Measurements from ENCODE around the gene DPP6. TPM values are rescaled to one million over a fixed set of nuclear protein-coding genes. Genes with fewer than 3 reads are reported as not detected.

Gene DPP6
- total RNA-seq, 2 experiments from 2014 or later: not detected

GRCh38 chr7:154415709-154416399 lies 363.7 kb downstream of the DPP6 start:
- Mint-ChIP-seq H3K27ac (no peak overlapping the region), H3K4me1 (no peaks in the 10 kb centered on the region), H3K4me3 (no peak overlapping the region), H3K27me3 (no peaks in the 10 kb centered on the region), H3K9me3 (ENCODE audit: low read depth) (peaks cover 2% of the 10 kb centered on the region), H3K36me3 (ENCODE audit: low read depth) (no peaks in the 10 kb centered on the region)
- no peak for ATAC-seq
- no peak for DNase-seq
- ChIA-PET POLR2A (no interaction called here), CTCF (no interaction called here)
- intact Hi-C loops (cut with DNase I, micrococcal nuclease): no loop called here

GRCh38 chr7:154416714-154417113 lies 364.5 kb downstream of the DPP6 start:
- intact Hi-C loops (cut with DNase I, micrococcal nuclease): no loop called here
- POLR2A ChIA-PET: no interaction called here
- H3K27ac Mint-ChIP-seq: no peak overlapping the region

GRCh38 chr7:154419344-154419743 lies 367.1 kb downstream of the DPP6 start:
- POLR2A ChIA-PET: no interaction called here
- CTCF ChIA-PET: no interaction called here
- no peak for DNase-seq
- Mint-ChIP-seq H3K4me1 (no peaks in the 10 kb centered on the region), H3K4me3 (no peak overlapping the region), H3K27ac (no peak overlapping the region), H3K9me3 (ENCODE audit: low read depth) (peaks cover 2% of the 10 kb centered on the region), H3K27me3 (no peaks in the 10 kb centered on the region), H3K36me3 (ENCODE audit: low read depth) (no peaks in the 10 kb centered on the region)
- intact Hi-C loops (cut with DNase I, micrococcal nuclease): no loop called here
- ATAC-seq: no peak

More at GRCh38 chr7:154416714-154417113, 364.5 kb downstream of the DPP6 start:
- H3K9me3 Mint-ChIP-seq (ENCODE audit: low read depth): peaks cover 2% of the 10 kb centered on the region
- H3K4me3 Mint-ChIP-seq: no peak overlapping the region
- ATAC-seq: no peak
- H3K36me3 Mint-ChIP-seq (ENCODE audit: low read depth): no peaks in the 10 kb centered on the region
- CTCF ChIA-PET: no interaction called here
- no peaks in the 10 kb centered on the region for H3K27me3 Mint-ChIP-seq
- no peak for DNase-seq
- no peaks in the 10 kb centered on the region for H3K4me1 Mint-ChIP-seq

DNA sequence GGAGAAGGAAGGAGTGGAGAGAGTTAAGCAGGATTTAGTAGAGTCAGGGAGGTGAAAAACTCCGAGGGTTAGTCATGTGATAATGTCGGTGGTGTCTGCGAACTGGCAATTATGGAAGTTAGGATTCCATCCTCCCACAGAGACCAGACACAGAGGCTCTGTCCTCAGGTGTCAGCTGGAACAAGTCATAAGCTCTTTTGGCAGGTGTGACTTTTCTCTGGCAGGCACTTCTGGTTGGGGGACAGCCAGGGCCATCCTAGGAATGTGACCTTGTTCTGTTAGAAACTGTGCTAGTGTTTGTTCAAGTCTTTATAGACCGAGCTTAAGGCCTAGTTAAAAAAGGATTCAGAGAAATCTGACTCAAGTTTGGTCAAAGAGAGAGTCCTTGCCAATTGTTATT lies 371.0 kb downstream of the DPP6 start:
- no peak overlapping the region for H3K4me3 Mint-ChIP-seq
- POLR2A ChIA-PET: no interaction called here
- intact Hi-C loops (cut with DNase I, micrococcal nuclease): no loop called here
- DNase-seq: no peak
- CTCF ChIA-PET: no interaction called here
- no peaks in the 10 kb centered on the region for H3K4me1 Mint-ChIP-seq
- H3K27ac Mint-ChIP-seq: no peak overlapping the region
- H3K27me3 Mint-ChIP-seq: no peaks in the 10 kb centered on the region
- no peak for ATAC-seq
- H3K36me3 Mint-ChIP-seq (ENCODE audit: low read depth): no peaks in the 10 kb centered on the region
- no peaks in the 10 kb centered on the region for H3K9me3 Mint-ChIP-seq (ENCODE audit: low read depth)

DNA sequence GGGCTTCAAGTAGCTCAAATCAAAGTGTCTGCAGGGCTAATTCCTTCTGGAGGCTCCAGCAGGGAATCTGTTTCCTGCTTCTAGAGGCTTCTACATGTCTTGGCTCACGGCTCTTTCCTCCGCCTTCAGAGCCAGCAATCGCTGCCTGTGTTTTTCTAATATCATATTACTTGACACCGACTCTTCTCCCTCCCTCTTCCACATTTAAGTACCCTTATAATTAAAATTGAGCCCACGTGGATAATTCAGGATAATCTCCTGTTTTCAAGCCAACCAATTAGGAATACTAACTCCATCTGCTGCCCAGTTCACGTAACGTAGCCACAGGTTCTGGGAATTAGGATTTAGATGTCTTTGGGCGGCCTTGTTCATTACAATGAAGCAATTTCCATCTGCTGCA lies 372.2 kb downstream of the DPP6 start:
- POLR2A ChIA-PET: no interaction called here
- ATAC-seq (no peak), DNase-seq (no peak)
- intact Hi-C loops (cut with DNase I, micrococcal nuclease): no loop called here
- Mint-ChIP-seq H3K27me3 (no peaks in the 10 kb centered on the region), H3K27ac (no peak overlapping the region), H3K4me1 (no peaks in the 10 kb centered on the region), H3K9me3 (ENCODE audit: low read depth) (peaks cover 1% of the 10 kb centered on the region), H3K36me3 (ENCODE audit: low read depth) (no peaks in the 10 kb centered on the region), H3K4me3 (no peak overlapping the region)
- CTCF ChIA-PET: no interaction called here

DNA sequence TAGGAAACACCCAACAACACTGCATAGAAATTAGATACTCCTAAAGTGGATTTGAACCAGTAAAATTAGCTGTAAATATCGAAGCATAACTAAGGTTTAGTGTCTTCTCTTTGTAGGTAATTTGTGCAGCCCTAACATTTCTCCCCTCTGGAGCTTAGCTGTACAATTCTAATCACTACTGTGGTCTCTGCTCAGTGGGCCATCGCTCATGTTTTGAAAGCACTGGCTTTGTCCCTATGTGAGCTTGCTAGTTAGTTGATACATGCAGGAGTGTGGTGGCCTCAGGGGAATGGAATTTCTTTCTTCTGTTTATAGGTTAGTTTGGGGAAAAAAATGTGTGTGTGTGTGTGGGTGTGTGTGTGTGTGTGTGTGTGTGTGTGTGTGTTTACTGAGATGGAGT lies 373.1 kb downstream of the DPP6 start:
- no peaks in the 10 kb centered on the region for H3K4me1 Mint-ChIP-seq
- no peak overlapping the region for H3K4me3 Mint-ChIP-seq
- H3K27me3 Mint-ChIP-seq: no peaks in the 10 kb centered on the region
- ChIA-PET CTCF (no interaction called here), POLR2A (no interaction called here)
- intact Hi-C loops (cut with DNase I, micrococcal nuclease): no loop called here
- H3K9me3 Mint-ChIP-seq (ENCODE audit: low read depth): peaks cover 4% of the 10 kb centered on the region
- H3K27ac Mint-ChIP-seq: no peak overlapping the region
- DNase-seq (no peak), ATAC-seq (no peak)
- H3K36me3 Mint-ChIP-seq (ENCODE audit: low read depth): no peaks in the 10 kb centered on the region

- ChIA-PET CTCF (no interaction called here), POLR2A (no interaction called here)
- DNase-seq (no peak), ATAC-seq (no peak)
- Mint-ChIP-seq H3K36me3 (ENCODE audit: low read depth) (no peaks in the 10 kb centered on the region), H3K9me3 (ENCODE audit: low read depth) (peaks cover 7% of the 10 kb centered on the region), H3K27ac (no peak overlapping the region), H3K4me1 (no peaks in the 10 kb centered on the region), H3K4me3 (no peak overlapping the region), H3K27me3 (no peaks in the 10 kb centered on the region)
- intact Hi-C loops (cut with DNase I, micrococcal nuclease): no loop called here
Measured at GRCh38 chr7:154426778-154427177, 374.6 kb downstream of the DPP6 start.

GRCh38 chr7:154427533-154427932 lies 375.3 kb downstream of the DPP6 start:
- Mint-ChIP-seq H3K27ac (no peak overlapping the region), H3K4me1 (no peaks in the 10 kb centered on the region), H3K9me3 (ENCODE audit: low read depth) (peaks cover 7% of the 10 kb centered on the region), H3K36me3 (ENCODE audit: low read depth) (no peaks in the 10 kb centered on the region), H3K27me3 (no peaks in the 10 kb centered on the region), H3K4me3 (no peak overlapping the region)
- no peak for ATAC-seq
- no peak for DNase-seq
- ChIA-PET POLR2A (no interaction called here), CTCF (no interaction called here)
- intact Hi-C loops (cut with DNase I, micrococcal nuclease): no loop called here

- H3K36me3 Mint-ChIP-seq (ENCODE audit: low read depth): no peaks in the 10 kb centered on the region
- no peak overlapping the region for H3K4me3 Mint-ChIP-seq
- H3K27ac Mint-ChIP-seq: no peak overlapping the region
- no peaks in the 10 kb centered on the region for H3K27me3 Mint-ChIP-seq
- peaks cover 7% of the 10 kb centered on the region for H3K9me3 Mint-ChIP-seq (ENCODE audit: low read depth)
- no peaks in the 10 kb centered on the region for H3K4me1 Mint-ChIP-seq
- ATAC-seq: no peak
- DNase-seq: no peak
- POLR2A ChIA-PET: no interaction called here
- intact Hi-C loops (cut with DNase I, micrococcal nuclease): no loop called here
- CTCF ChIA-PET: no interaction called here
Measured at GRCh38 chr7:154429666-154430404, 377.6 kb downstream of the DPP6 start.

DNA sequence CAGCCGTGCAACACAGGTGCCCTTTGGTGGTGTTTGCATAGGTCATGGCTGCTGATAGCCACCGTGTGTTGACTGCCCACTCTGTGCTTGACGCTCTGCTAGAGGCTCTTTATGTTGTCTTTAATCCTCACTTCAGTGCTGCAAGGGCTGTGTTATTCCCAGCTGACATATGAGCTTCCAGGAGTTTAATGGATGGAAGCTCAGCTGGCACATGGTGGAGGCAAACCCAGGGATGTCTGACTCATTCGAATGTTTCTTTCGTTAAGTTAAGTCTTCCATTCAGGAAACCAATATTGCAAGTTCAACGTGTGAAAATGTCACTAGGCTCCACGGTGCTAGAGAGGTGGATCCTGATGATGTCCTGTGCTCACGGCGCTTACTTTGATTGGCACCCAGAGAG lies 378.4 kb downstream of the DPP6 start:
- intact Hi-C loops (cut with DNase I, micrococcal nuclease): no loop called here
- H3K4me1 Mint-ChIP-seq: no peaks in the 10 kb centered on the region
- CTCF ChIA-PET: no interaction called here

DNA sequence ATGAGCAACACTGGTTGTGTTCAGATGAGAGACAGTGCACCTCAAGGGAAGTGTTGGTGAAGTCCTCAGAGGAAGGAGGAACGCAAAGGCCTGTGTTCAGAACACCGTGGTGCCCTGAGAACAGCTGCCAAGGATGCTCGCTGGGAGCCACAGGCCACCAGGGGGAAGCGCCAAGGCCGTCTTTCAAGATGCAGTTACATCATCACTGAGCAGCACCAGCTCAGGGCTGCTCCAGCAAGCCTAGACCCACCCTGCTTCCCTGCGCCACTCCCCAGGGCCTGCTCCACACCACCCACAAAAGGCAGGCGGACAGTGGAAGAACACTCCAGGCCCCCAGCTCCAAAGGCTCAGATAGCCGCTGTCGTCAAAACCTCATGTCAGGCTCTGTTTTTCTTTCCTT lies 378.8 kb downstream of the DPP6 start:
- ChIA-PET CTCF (no interaction called here), POLR2A (no interaction called here)
- H3K4me3 Mint-ChIP-seq: no peak overlapping the region
- H3K27me3 Mint-ChIP-seq: no peaks in the 10 kb centered on the region
- H3K36me3 Mint-ChIP-seq (ENCODE audit: low read depth): no peaks in the 10 kb centered on the region
- peaks cover 7% of the 10 kb centered on the region for H3K9me3 Mint-ChIP-seq (ENCODE audit: low read depth)
- DNase-seq: no peak
- intact Hi-C loops (cut with DNase I, micrococcal nuclease): no loop called here
- H3K27ac Mint-ChIP-seq: no peak overlapping the region
- no peak for ATAC-seq
- H3K4me1 Mint-ChIP-seq: no peaks in the 10 kb centered on the region

More for the DNA sequence above, 378.4 kb downstream of the DPP6 start:
- Mint-ChIP-seq H3K36me3 (ENCODE audit: low read depth) (no peaks in the 10 kb centered on the region), H3K4me3 (no peak overlapping the region), H3K27me3 (no peaks in the 10 kb centered on the region), H3K9me3 (ENCODE audit: low read depth) (peaks cover 7% of the 10 kb centered on the region), H3K27ac (no peak overlapping the region)
- POLR2A ChIA-PET: no interaction called here
- DNase-seq (no peak), ATAC-seq (no peak)

DNA sequence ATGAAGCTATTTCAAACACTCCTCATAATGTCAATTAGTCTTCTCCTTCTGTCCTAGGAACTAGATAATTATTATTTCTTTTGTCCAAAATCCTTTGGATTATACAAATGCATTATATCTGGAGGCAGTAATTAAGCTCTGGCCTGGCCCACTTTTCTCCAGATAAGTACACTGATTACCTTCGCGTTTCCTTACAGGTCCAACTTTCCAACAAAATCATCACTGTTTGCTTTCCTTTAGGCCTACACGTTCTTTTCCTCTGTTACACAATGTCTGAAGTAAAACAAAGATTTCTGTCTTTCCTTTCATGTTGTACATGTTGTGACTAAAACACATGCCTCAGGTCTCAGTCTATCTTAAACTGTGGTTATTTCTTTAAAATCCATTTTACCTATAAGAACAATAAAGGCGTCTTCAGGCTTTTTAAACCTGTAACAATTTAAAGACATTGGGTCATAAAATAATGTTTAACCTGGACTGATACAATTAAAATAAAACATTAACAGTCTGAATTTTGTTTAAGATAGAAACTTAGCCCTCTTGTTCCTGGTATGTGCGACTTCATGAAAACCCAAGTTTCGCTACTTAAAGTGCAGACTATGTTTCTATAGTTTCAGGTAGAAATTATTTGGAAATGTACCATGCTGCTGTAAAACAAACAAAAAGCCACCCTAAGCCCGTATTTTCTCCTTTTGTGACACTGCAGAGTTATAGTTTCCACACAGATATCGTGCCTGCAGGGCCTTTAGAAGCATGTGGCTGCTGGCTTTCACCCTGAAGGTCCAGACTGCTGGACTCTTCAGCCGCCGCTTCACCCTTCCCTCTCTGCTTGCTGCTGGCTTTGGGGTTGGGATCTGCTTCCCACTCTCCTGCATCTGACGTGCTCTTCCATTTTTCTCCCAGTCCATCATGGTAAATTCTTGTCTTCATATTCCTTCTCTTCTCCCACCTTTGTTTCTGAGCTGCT lies 381.7 kb downstream of the DPP6 start:
- H3K4me3 Mint-ChIP-seq: no peak overlapping the region
- intact Hi-C loops (cut with DNase I, micrococcal nuclease): no loop called here
- DNase-seq: no peak
- H3K9me3 Mint-ChIP-seq (ENCODE audit: low read depth): peaks cover 10% of the 10 kb centered on the region
- no peaks in the 10 kb centered on the region for H3K27me3 Mint-ChIP-seq
- no peak overlapping the region for H3K27ac Mint-ChIP-seq
- POLR2A ChIA-PET: no interaction called here
- CTCF ChIA-PET: interaction anchor here (0.6 kb wide), 1 partner anchor 77 kb away, joined by 3 read pairs; no protein-coding TSS in a partner anchor
- H3K36me3 Mint-ChIP-seq (ENCODE audit: low read depth): no peaks in the 10 kb centered on the region
- ATAC-seq: no peak
- H3K4me1 Mint-ChIP-seq: no peaks in the 10 kb centered on the region
